IMR-90 (cell line): Measurements from ENCODE around the gene CYP2A13. TPM values are rescaled to one million over a fixed set of nuclear protein-coding genes. Genes with fewer than 3 reads are reported as not detected.

Source experiments
- ATAC-seq: fragments of 200-7000 bp; cut with Tn5 transposase; 2 replicates; pipeline ENCODE4 v1.9.1; 2020; ENCODE audit warnings: low read depth, mild to moderate bottlenecking, moderate library complexity
- BruUV-seq: library from RNA; stranded (reverse); fragments of 400-500 nt; replicated peaks from 2 replicates; lab custom pipeline; 2021; lab: Mats Ljungman, UMichigan
- CTCF ChIA-PET: fragments of 300-600 bp; formaldehyde crosslinking; extraction: SDS; loops from one replicate; lab custom pipeline; 2021; ENCODE audit warnings: antibody characterized with exemption; lab: Yijun Ruan, JAX
- POLR2A ChIA-PET: fragments of 300-600 bp; sonication (Branson Sonifier 250); formaldehyde crosslinking; loops from one replicate; lab custom pipeline; 2022; ENCODE audit warnings: antibody characterized with exemption; ENCODE audit not compliant: unreplicated experiment; lab: Charles Lee
- DNase-seq: peaks from one replicate; pipeline ENCODE4 v3.0.0; 2013
- H2AFZ ChIP-seq: replicated peaks from 2 replicates; pipeline ENCODE3; 2013; ENCODE audit warnings: low read length, mild to moderate bottlenecking; ENCODE audit not compliant: poor library complexity
- H2AK5ac ChIP-seq: 2 replicates; pipeline ENCODE4 v1.6.1; 2013; ENCODE audit warnings: low read depth, low read length, inconsistent platforms
- H2AK9ac ChIP-seq: replicated peaks from 2 replicates; pipeline ENCODE3; 2013; ENCODE audit warnings: mild to moderate bottlenecking, low read depth, low read length, moderate library complexity; ENCODE audit not compliant: poor library complexity
- H2BK120ac ChIP-seq: 2 replicates; pipeline ENCODE4 v1.6.1; 2013; ENCODE audit warnings: low read depth, low read length, inconsistent platforms
- H2BK15ac ChIP-seq: 3 replicates; pipeline ENCODE4 v1.6.1; 2013; ENCODE audit warnings: low read depth, low read length, inconsistent platforms
- H2BK20ac ChIP-seq: 2 replicates; pipeline ENCODE4 v1.6.1; 2013; ENCODE audit warnings: low read depth, mild to moderate bottlenecking, inconsistent platforms, low read length, moderate library complexity
- H2BK5ac ChIP-seq: 2 replicates; pipeline ENCODE4 v1.6.1; 2013; ENCODE audit warnings: mild to moderate bottlenecking, low read depth, low read length, inconsistent platforms; ENCODE audit not compliant: poor library complexity, severe bottlenecking
- H3K14ac ChIP-seq: replicated peaks from 2 replicates; pipeline ENCODE4 v1.6.1; 2013; ENCODE audit warnings: low read depth, low read length, inconsistent platforms
- H3K18ac ChIP-seq: 2 replicates; pipeline ENCODE4 v1.6.1; 2013; ENCODE audit warnings: low read depth, low read length, control low read depth
- H3K23ac ChIP-seq: 2 replicates; pipeline ENCODE4 v1.6.1; 2013; ENCODE audit warnings: low read depth, low read length, inconsistent platforms
- H3K27ac ChIP-seq: 2 replicates; pipeline ENCODE4 v1.5.1; 2013; ENCODE audit warnings: mild to moderate bottlenecking, control low read depth, low read length; ENCODE audit not compliant: insufficient read depth
- H3K27me3 ChIP-seq: 2 replicates; pipeline ENCODE4 v1.6.1; 2013; ENCODE audit warnings: low read length; ENCODE audit not compliant: control insufficient read depth, insufficient read depth
- H3K36me3 ChIP-seq: 2 replicates; pipeline ENCODE4 v1.6.1; 2013; ENCODE audit warnings: low read length, mixed read lengths; ENCODE audit not compliant: control insufficient read depth, insufficient read depth
- H3K4ac ChIP-seq: 2 replicates; pipeline ENCODE4 v1.6.1; 2013; ENCODE audit warnings: low read depth, low read length, inconsistent platforms
- H3K4me1 ChIP-seq: 2 replicates; pipeline ENCODE4 v1.6.1; 2013; ENCODE audit warnings: low read length, mixed read lengths; ENCODE audit not compliant: control insufficient read depth, insufficient read depth
- H3K4me2 ChIP-seq: 2 replicates; pipeline ENCODE4 v1.6.1; 2013; ENCODE audit warnings: low read depth, mild to moderate bottlenecking, control low read depth, low read length, moderate library complexity
- H3K4me3 ChIP-seq: 2 replicates; pipeline ENCODE4 v1.5.1; 2013; ENCODE audit warnings: low read depth, mild to moderate bottlenecking, control low read depth, low read length, moderate library complexity; ENCODE audit not compliant: insufficient read depth
- H3K56ac ChIP-seq: 2 replicates; pipeline ENCODE4 v1.6.1; 2013; ENCODE audit warnings: low read length, inconsistent platforms; ENCODE audit not compliant: insufficient read depth; ENCODE audit errors: extremely low read depth
- H3K79me1 ChIP-seq, 2 experiments: 2 replicates each; pipeline ENCODE4 v1.6.1; 2013; ENCODE audit warnings: low read length in 2 of 2, inconsistent platforms in 1 of 2, low read depth in 1 of 2
- H3K9ac ChIP-seq: 2 replicates; pipeline ENCODE4 v1.6.1; 2013; ENCODE audit warnings: low read depth, low read length, control low read depth
- H3K9me1 ChIP-seq: 2 replicates; pipeline ENCODE4 v1.6.1; 2013; ENCODE audit warnings: low read length, inconsistent platforms; ENCODE audit not compliant: insufficient read depth
- H3K9me3 ChIP-seq: 2 replicates; pipeline ENCODE4 v1.6.1; 2013; ENCODE audit warnings: low read length; ENCODE audit not compliant: control insufficient read depth, insufficient read depth
- H4K20me1 ChIP-seq: 2 replicates; pipeline ENCODE4 v1.6.1; 2013; ENCODE audit warnings: low read length, inconsistent platforms; ENCODE audit not compliant: insufficient read depth
- H4K5ac ChIP-seq: 2 replicates; pipeline ENCODE4 v1.6.1; 2013; ENCODE audit warnings: mild to moderate bottlenecking, low read depth, low read length, control low read depth
- H4K8ac ChIP-seq, 2 experiments: 2 replicates each; pipeline ENCODE4 v1.6.1; 2013; ENCODE audit warnings: low read depth in 2 of 2, low read length in 2 of 2, control low read depth in 1 of 2, inconsistent platforms in 1 of 2
- H4K91ac ChIP-seq: 2 replicates; pipeline ENCODE4 v1.6.1; 2013; ENCODE audit warnings: low read depth, low read length, inconsistent platforms; ENCODE audit not compliant: insufficient read depth
- BHLHE40 ChIP-seq: fragments of 150-350 bp; IDR thresholded peaks from 2 replicates; pipeline ENCODE4 v1.6.1; 2016; ENCODE audit warnings: mild to moderate bottlenecking, low read depth, low read length
- CEBPB ChIP-seq: IDR thresholded peaks from 2 replicates; pipeline ENCODE4 v1.6.1; 2012; ENCODE audit warnings: low read depth, low read length, improper control_type of control experiment
- CHD1 ChIP-seq: IDR thresholded peaks from 2 replicates; pipeline ENCODE4 v1.6.1; 2012; ENCODE audit warnings: low read depth, low read length, improper control_type of control experiment
- CTCF ChIP-seq: conservative IDR thresholded peaks from 2 replicates; pipeline ENCODE4 v1.5.1; 2012; ENCODE audit warnings: mild to moderate bottlenecking, low read depth, low read length, improper control_type of control experiment
- ELK1 ChIP-seq: fragments of 150-350 bp; IDR thresholded peaks from 2 replicates; pipeline ENCODE4 v1.6.1; 2016; ENCODE audit warnings: low read depth, mild to moderate bottlenecking, low read length, moderate library complexity, borderline replicate concordance
- FOS ChIP-seq: fragments of 150-350 bp; IDR thresholded peaks from 2 replicates; pipeline ENCODE4 v1.6.1; 2016; ENCODE audit warnings: low read depth, low read length
- MAFK ChIP-seq: IDR thresholded peaks from 2 replicates; pipeline ENCODE4 v1.6.1; 2012; ENCODE audit warnings: low read depth, low read length, improper control_type of control experiment
- MAZ ChIP-seq: IDR thresholded peaks from 2 replicates; pipeline ENCODE4 v1.6.1; 2012; ENCODE audit warnings: low read depth, mild to moderate bottlenecking, low read length, improper control_type of control experiment, moderate library complexity, borderline replicate concordance
- MXI1 ChIP-seq: IDR thresholded peaks from 2 replicates; pipeline ENCODE4 v1.6.1; 2012; ENCODE audit warnings: low read depth, mild to moderate bottlenecking, low read length, moderate library complexity, borderline replicate concordance
- NFE2L2 ChIP-seq: fragments of 150-350 bp; IDR thresholded peaks from 2 replicates; pipeline ENCODE4 v1.6.1; 2016; ENCODE audit warnings: low read depth, mild to moderate bottlenecking, low read length
- POLR2A ChIP-seq: IDR thresholded peaks from 2 replicates; pipeline ENCODE4 v1.6.1; 2012; ENCODE audit warnings: mild to moderate bottlenecking, low read depth, low read length
- RAD21 ChIP-seq: IDR thresholded peaks from 2 replicates; pipeline ENCODE4 v1.6.1; 2012; ENCODE audit warnings: low read length, improper control_type of control experiment
- RCOR1 ChIP-seq: IDR thresholded peaks from 2 replicates; pipeline ENCODE4 v1.6.1; 2012; ENCODE audit warnings: mild to moderate bottlenecking, low read length, improper control_type of control experiment; ENCODE audit not compliant: insufficient replicate concordance
- RFX5 ChIP-seq: IDR thresholded peaks from 2 replicates; pipeline ENCODE4 v1.8.0; 2012; ENCODE audit warnings: low read depth, mild to moderate bottlenecking, low read length, moderate library complexity
- SMC3 ChIP-seq: fragments of 150-350 bp; IDR thresholded peaks from 2 replicates; pipeline ENCODE4 v1.6.1; 2016; ENCODE audit warnings: low read depth, mild to moderate bottlenecking, antibody characterized with exemption, low read length, moderate library complexity
- WGBS, 2 experiments: methylation state at CpG; one replicate each; pipeline versions ENCODE4 v1.1.5 to v1.1.7; 2013; ENCODE audit warnings: missing lambda C conversion rate in 2 of 2; ENCODE audit not compliant: insufficient read length in 1 of 2; ENCODE audit errors: extremely low coverage in 2 of 2; 5-methylcytosine and 5-hydroxymethylcytosine counted together
- dilution Hi-C: fragments of 300-500 bp; cut with HindIII; formaldehyde crosslinking; loops from one replicate; pipeline ENCODE4 v1.14.3; 2018; ENCODE audit warnings: low sequenced_read_pairs; ENCODE audit not compliant: unreplicated experiment
- in situ Hi-C: fragments of 300-500 bp; cut with MboI; formaldehyde crosslinking; loops from 3 replicates; pipeline ENCODE4 v1.14.3; 2019; ENCODE audit warnings: low sequenced_read_pairs, inconsistent platforms, mixed read lengths
- intact Hi-C: fragments of 100-400 bp; cut with micrococcal nuclease; formaldehyde crosslinking; loops from 2 replicates; pipeline ENCODE4 v1.10.0; 2022
- polyA plus RNA-seq, 3 experiments: library from polyadenylated mRNA; depleted of rRNA; stranded (reverse); fragments of >200 nt; gene quantifications; 2 replicates each; pipeline ENCODE4 v1.2.3, GENCODE V29; 2012; ENCODE audit warnings: low replicate concordance in 1 of 3
- total RNA-seq: library from RNA; depleted of rRNA; stranded (reverse); fragments of >200 nt; gene quantifications from 2 replicates; pipeline ENCODE4 v1.2.3, GENCODE V29; 2012
- TF ChIP-seq, protein P1 (sequence below): fragments of 150-350 bp; IDR thresholded peaks from 2 replicates; pipeline ENCODE4 v1.6.1; 2017; ENCODE audit warnings: mild to moderate bottlenecking, antibody characterized with exemption, low read length, low read depth

The CYP2A13 gene
- total and polyA plus RNA-seq, 2 of the 4 experiments (the other 2 are of a cell fraction) = not detected

GRCh38 chr19:41128692-41129091, 40.4 kb downstream of the CYP2A13 start:
- no peak overlapping the region for H2BK15ac ChIP-seq
- no peak overlapping the region for H3K4ac ChIP-seq
- no peak overlapping the region for H2AFZ ChIP-seq
- dilution Hi-C loops = no loop called here
- H3K9ac ChIP-seq = no peak overlapping the region
- no peak for TF ChIP-seq MAFK
- TF ChIP-seq FOS = no peak
- TF ChIP-seq CHD1 = no peak
- no peak for TF ChIP-seq ELK1
- no peak for TF ChIP-seq NFE2L2
- no peak for TF ChIP-seq RCOR1
- no peak for TF ChIP-seq SMC3
- no peak for TF ChIP-seq RFX5
- no peak for TF ChIP-seq RAD21
- TF ChIP-seq MAZ = no peak
- no peak for TF ChIP-seq MXI1
- no peak for TF ChIP-seq CTCF
- TF ChIP-seq BHLHE40 = no peak
- TF ChIP-seq, protein P1, sequence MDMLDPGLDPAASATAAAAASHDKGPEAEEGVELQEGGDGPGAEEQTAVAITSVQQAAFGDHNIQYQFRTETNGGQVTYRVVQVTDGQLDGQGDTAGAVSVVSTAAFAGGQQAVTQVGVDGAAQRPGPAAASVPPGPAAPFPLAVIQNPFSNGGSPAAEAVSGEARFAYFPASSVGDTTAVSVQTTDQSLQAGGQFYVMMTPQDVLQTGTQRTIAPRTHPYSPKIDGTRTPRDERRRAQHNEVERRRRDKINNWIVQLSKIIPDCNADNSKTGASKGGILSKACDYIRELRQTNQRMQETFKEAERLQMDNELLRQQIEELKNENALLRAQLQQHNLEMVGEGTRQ = no peak
- TF ChIP-seq POLR2A = no peak
- TF ChIP-seq CEBPB = no peak
- H3K23ac ChIP-seq = no peak overlapping the region
- ChIA-PET POLR2A (no interaction called here), CTCF (no interaction called here)
- H3K9me1 ChIP-seq = no peaks in the 10 kb centered on the region
- no peak overlapping the region for H4K91ac ChIP-seq
- H2BK5ac ChIP-seq = no peak overlapping the region
- intact Hi-C loops = no loop called here
- H3K4me1 ChIP-seq = no peaks in the 10 kb centered on the region
- H3K14ac ChIP-seq = no peak overlapping the region
- H2BK120ac ChIP-seq = no peak overlapping the region
- 67% methylated on average over 4 of the region's 6 CpGs; no CpG with 5 or more reads in 1 of the 2 experiments for WGBS, 2 experiments
- H4K8ac ChIP-seq = no peak overlapping the region
- H3K27me3 ChIP-seq = peaks cover 20% of the 10 kb centered on the region
- H3K56ac ChIP-seq = no peak overlapping the region
- BruUV-seq = no TSS peak
- H3K36me3 ChIP-seq = no peaks in the 10 kb centered on the region
- no peak overlapping the region for H2BK20ac ChIP-seq
- no peak overlapping the region for H3K27ac ChIP-seq
- no peak overlapping the region for H2AK9ac ChIP-seq
- no peaks in the 10 kb centered on the region for H4K20me1 ChIP-seq
- no peak overlapping the region for H3K18ac ChIP-seq
- H2AK5ac ChIP-seq = no peak overlapping the region
- ATAC-seq (no peak), DNase-seq (no peak)
- no peaks in the 10 kb centered on the region for H3K79me1 ChIP-seq
- H3K4me2 ChIP-seq = no peak overlapping the region
- in situ Hi-C loops = no loop called here
- H3K9me3 ChIP-seq = no peaks in the 10 kb centered on the region
- H4K5ac ChIP-seq = no peak overlapping the region
- no peak overlapping the region for H3K4me3 ChIP-seq
